HepG2 (cell line): ENCODE measurements around the gene CACTIN. TPM values are rescaled to one million over a fixed set of nuclear protein-coding genes. Genes with fewer than 3 reads are reported as not detected.

Experiments
- ATAC-seq: fragments of 200-7000 bp; cut with Tn5 transposase; 3 replicates; pipeline ENCODE4 v1.9.1; 2020; ENCODE audit warnings: mild to moderate bottlenecking, moderate library complexity
- BruUV-seq: library from RNA; stranded (reverse); fragments of 400-500 nt; replicated peaks from 2 replicates; lab custom pipeline; 2021; lab: Mats Ljungman, UMichigan
- CTCF ChIA-PET: fragments of 300-600 bp; formaldehyde crosslinking; extraction: SDS; loops from one replicate; lab custom pipeline; 2021; ENCODE audit warnings: low total read pairs, inconsistent platforms, low intra/inter-chr PET ratio; lab: Yijun Ruan, JAX
- POLR2A ChIA-PET: fragments of 350-600 bp; sonication (Branson Sonifier 250); formaldehyde crosslinking; loops from one replicate; lab custom pipeline; 2020; ENCODE audit warnings: antibody characterized with exemption, inconsistent platforms; lab: Yijun Ruan, JAX
- DNase-seq: peaks from one replicate; pipeline ENCODE4 v3.0.0-alpha.2; 2015; ENCODE audit warnings: low spot score
- FAIRE-seq: peaks from 3 replicates; lab custom pipeline; 2011; peaks lifted over from hg19 to GRCh38; lab: Jason Lieb, UNC
- H2AFZ ChIP-seq: one replicate; pipeline ENCODE4 v1.6.1; 2011; ENCODE audit warnings: low read length, inconsistent platforms
- H3K27ac ChIP-seq: fragments of 300-600 bp; 3 replicates; pipeline ENCODE4 v1.8.0; 2011; ENCODE audit warnings: mixed run types, mild to moderate bottlenecking, mixed read lengths, low read length, inconsistent platforms; ENCODE audit not compliant: insufficient read depth; ENCODE audit errors: extremely low read length
- H3K27me3 ChIP-seq, 2 experiments: fragments of 200-600 bp in 1 of 2; 2 replicates in 1 of 2; 3 replicates in 1 of 2; pipeline versions ENCODE4 v1.6.0 to v1.8.0; 2011; ENCODE audit warnings: low read length in 2 of 2, mild to moderate bottlenecking in 2 of 2, moderate library complexity in 2 of 2, inconsistent platforms in 1 of 2; ENCODE audit not compliant: insufficient read depth in 2 of 2, control insufficient read depth in 1 of 2
- H3K36me3 ChIP-seq, 2 experiments: fragments of 200-600 bp in 1 of 2; replicated peaks in 1 of 2; 2 replicates in 1 of 2; 3 replicates in 1 of 2; pipeline versions ENCODE4 v1.5.1 to v1.8.0; 2011; ENCODE audit warnings: low read length in 2 of 2, inconsistent platforms in 1 of 2; ENCODE audit not compliant: insufficient read depth in 2 of 2, control insufficient read depth in 1 of 2
- H3K4me1 ChIP-seq: 2 replicates; pipeline ENCODE4 v1.5.1; 2012; ENCODE audit warnings: low read length, inconsistent platforms; ENCODE audit not compliant: insufficient read depth
- H3K4me2 ChIP-seq: 2 replicates; pipeline ENCODE4 v1.6.0; 2011; ENCODE audit warnings: low read depth, low read length, inconsistent platforms
- H3K4me3 ChIP-seq, 3 experiments: fragments of 200-600 bp in 1 of 3; sonication (generic), shearing (Covaris generic) in 1 of 3; replicated peaks in 1 of 3; 2 replicates each; pipeline ENCODE4 v1.5.1; 2011 to 2016; ENCODE audit warnings: low read length in 3 of 3, inconsistent platforms in 2 of 3, low read depth in 2 of 3, mild to moderate bottlenecking in 2 of 3, control low read depth in 1 of 3, mixed read lengths in 1 of 3; ENCODE audit not compliant: insufficient read depth in 1 of 3
- H3K79me2 ChIP-seq: one replicate; pipeline ENCODE4 v1.6.1; 2011; ENCODE audit warnings: low read length, inconsistent platforms; ENCODE audit not compliant: insufficient read depth
- H3K9ac ChIP-seq: 2 replicates; pipeline ENCODE4 v1.6.0; 2011; ENCODE audit warnings: mild to moderate bottlenecking, low read depth, low read length, inconsistent platforms; ENCODE audit not compliant: insufficient read depth
- H3K9me3 ChIP-seq: 2 replicates; pipeline ENCODE4 v1.5.1; 2012; ENCODE audit warnings: mild to moderate bottlenecking, low read length
- H4K20me1 ChIP-seq: 2 replicates; pipeline ENCODE4 v1.6.0; 2011; ENCODE audit warnings: inconsistent platforms, mild to moderate bottlenecking, low read length, moderate library complexity; ENCODE audit not compliant: insufficient read depth
- ARHGAP35 ChIP-seq: sonication (generic); formaldehyde crosslinking; IDR thresholded peaks from 2 replicates; pipeline ENCODE4 v1.9.0; 2022; ENCODE audit warnings: mild to moderate bottlenecking, inconsistent platforms, moderate library complexity, missing genetic modification reagents, borderline replicate concordance
- CTCF ChIP-seq: sonication (generic); formaldehyde crosslinking; IDR thresholded peaks from 2 replicates; pipeline ENCODE4 v1.5.0; 2020; ENCODE audit warnings: mild to moderate bottlenecking, missing genetic modification reagents, moderate library complexity
- HNRNPL ChIP-seq: fragments of 200-400 bp; formaldehyde crosslinking; IDR thresholded peaks from 2 replicates; pipeline ENCODE4 v1.6.1; 2017; ENCODE audit warnings: mild to moderate bottlenecking, low read depth, low read length
- MTF2 ChIP-seq: sonication (generic); formaldehyde crosslinking; IDR thresholded peaks from 2 replicates; pipeline ENCODE4 v1.5.0; 2020; ENCODE audit warnings: missing genetic modification reagents, borderline replicate concordance
- MYC ChIP-seq: sonication (generic); formaldehyde crosslinking; IDR thresholded peaks from 2 replicates; pipeline ENCODE4 v1.9.0; 2021; ENCODE audit warnings: missing genetic modification reagents, borderline replicate concordance
- STAG1 ChIP-seq: sonication (generic); formaldehyde crosslinking; IDR thresholded peaks from 2 replicates; pipeline ENCODE4 v1.4.0; 2020; ENCODE audit warnings: missing genetic modification reagents
- TCF12 ChIP-seq, 2 experiments: fragments of 450-650 bp in 1 of 2; sonication (generic) in 1 of 2; formaldehyde crosslinking in 1 of 2; IDR thresholded peaks; 2 replicates each; pipeline versions ENCODE4 v1.6.1 to v1.8.0; 2017 to 2022; ENCODE audit warnings: antibody characterized with exemption in 1 of 2, mild to moderate bottlenecking in 1 of 2, missing genetic modification reagents in 1 of 2, moderate library complexity in 1 of 2
- ZNF121 ChIP-seq: sonication (generic); formaldehyde crosslinking; IDR thresholded peaks from 2 replicates; pipeline ENCODE4 v1.5.0; 2020; ENCODE audit warnings: mild to moderate bottlenecking, missing genetic modification reagents
- WGBS: methylation state at CpG from one replicate; pipeline ENCODE4 v1.1.6; 2017; ENCODE audit warnings: low lambda C conversion rate; 5-methylcytosine and 5-hydroxymethylcytosine counted together
- in situ Hi-C: cut with HindIII; loops from 2 replicates; pipeline ENCODE4 v1.10.0; 2017; ENCODE audit warnings: low pct_unique_long_range_greater_than_20kb; ENCODE audit not compliant: extremely low pct_ligation_motif_present
- intact Hi-C: fragments of 100-400 bp; cut with micrococcal nuclease; formaldehyde crosslinking; loops from one replicate; pipeline ENCODE4 v1.10.0; 2022; ENCODE audit not compliant: unreplicated experiment
- polyA plus RNA-seq, 8 experiments: library from polyadenylated mRNA; depleted of rRNA in 3 of 8; stranded (reverse) in 7 of 8; unstranded in 1 of 8; fragments of >200 nt; fragmentation: Illumina TruSeq in 4 of 8; extraction: Trizol in 4 of 8; gene quantifications; 2 replicates each; pipeline versions ENCODE4 v1.2.1 to v1.2.3, GENCODE V29; 2011 to 2016; ENCODE audit warnings: low read depth in 4 of 8, missing spikeins in 1 of 8, mixed read lengths in 1 of 8; ENCODE audit not compliant: insufficient read depth in 1 of 8
- total RNA-seq, 5 experiments: library from RNA; depleted of rRNA; stranded (reverse); fragments of >200 nt; fragmentation: Illumina TruSeq; extraction: Trizol; gene quantifications; 2 replicates each; pipeline ENCODE4 v1.2.3, GENCODE V29; 2016; ENCODE audit warnings: low read depth in 1 of 5

The CACTIN gene
- total and polyA plus RNA-seq, 2 of the 13 experiments (the other 11 are each of a cell fraction or from before 2014, with no cell fraction given), result 10.0 to 16.6 TPM

- Histone ChIP-seq H3K9me3 (no peaks in the 10 kb centered on the region), H3K4me2 (no peak overlapping the region), H3K4me3 (no peak overlapping the region), H3K27me3 (peaks cover 0 to 23% of the 10 kb centered on the region in 2 experiments; a peak in 2 of 5 replicates), H3K9ac (no peak overlapping the region), H3K36me3 (no peaks in the 10 kb centered on the region), H4K20me1 (no peaks in the 10 kb centered on the region), H3K27ac (no peak overlapping the region), H3K4me1 (peaks cover 29% of the 10 kb centered on the region), H3K79me2 (no peaks in the 10 kb centered on the region), H2AFZ (no peak overlapping the region)
- in situ Hi-C loops (no loop called here), intact Hi-C loops (no loop called here)
- 44% methylated on average over 11 of the region's 12 CpGs for WGBS
- FAIRE-seq (no peak), DNase-seq (no peak), ATAC-seq (no peak)
- TF ChIP-seq ARHGAP35 (CRISPR knock-in tag) (no peak), ZNF121 (CRISPR knock-in tag) (peak; percentile 43; the same call in 1 of the 2 replicates)
- POLR2A ChIA-PET, result interaction anchor here (0.7 kb wide), 1 partner anchor 121 kb away, joined by 3 read pairs; the partner anchor contains the start of gene SMIM24
- CTCF ChIA-PET, result no interaction called here
- no TSS peak for BruUV-seq
Observed at GRCh38 chr19:3601021-3601420, 25.6 kb downstream of the CACTIN start.

GRCh38 chr19:3599776-3600187 lies 26.8 kb downstream of the CACTIN start:
- in situ Hi-C loops (no loop called here), intact Hi-C loops (no loop called here)
- H3K9ac ChIP-seq, result no peak overlapping the region
- no peaks in the 10 kb centered on the region for H3K9me3 ChIP-seq
- H3K4me3 ChIP-seq, result no peak overlapping the region
- H3K79me2 ChIP-seq, result no peaks in the 10 kb centered on the region
- H3K36me3 ChIP-seq, result no peaks in the 10 kb centered on the region
- ATAC-seq (peak; percentile 80), FAIRE-seq (no peak), DNase-seq (no peak)
- 69% methylated on average over 8 of the region's 28 CpGs for WGBS
- ChIA-PET CTCF (interaction anchor here (1.7 kb wide), 1 partner anchor 19 kb away, joined by 5 read pairs; no protein-coding TSS in a partner anchor), POLR2A (no interaction called here)
- TF ChIP-seq MTF2 (CRISPR knock-in tag) (no peak), CTCF (peak; percentile 47), STAG1 (peak; percentile 46), TCF12 (IDR thresholded peaks at IDR 0.05) (no peak), TCF12 (CRISPR knock-in tag; IDR thresholded peaks at IDR 0.05) (no peak), MYC (CRISPR knock-in tag) (0 out of 2 replicates have a peak, but pooled peaks have one; percentile 7), HNRNPL (no peak)
- BruUV-seq, result no TSS peak
- H4K20me1 ChIP-seq, result no peaks in the 10 kb centered on the region
- no peak overlapping the region for H2AFZ ChIP-seq
- H3K27me3 ChIP-seq, result peaks cover 0 to 18% of the 10 kb centered on the region in 2 experiments; a peak in 2 of 5 replicates
- H3K4me2 ChIP-seq, result no peak overlapping the region
- no peak overlapping the region for H3K27ac ChIP-seq
- H3K4me1 ChIP-seq, result peaks cover 17% of the 10 kb centered on the region
